IMR-90 (cell line): ENCODE results near the gene MIEF1. TPM values are rescaled to one million over a fixed set of nuclear protein-coding genes. Genes with fewer than 3 reads are reported as not detected.

ENCODE experiments used
- ATAC-seq: fragments of 200-7000 bp; cut with Tn5 transposase; 2 replicates; pipeline ENCODE4 v1.9.1; 2020; ENCODE audit warnings: low read depth, mild to moderate bottlenecking, moderate library complexity
- BruUV-seq: library from RNA; stranded (reverse); fragments of 400-500 nt; replicated peaks from 2 replicates; lab custom pipeline; 2021; lab: Mats Ljungman, UMichigan
- CTCF ChIA-PET: fragments of 300-600 bp; formaldehyde crosslinking; extraction: SDS; loops from one replicate; lab custom pipeline; 2021; ENCODE audit warnings: antibody characterized with exemption; lab: Yijun Ruan, JAX
- POLR2A ChIA-PET: fragments of 300-600 bp; sonication (Branson Sonifier 250); formaldehyde crosslinking; loops from one replicate; lab custom pipeline; 2022; ENCODE audit warnings: antibody characterized with exemption; ENCODE audit not compliant: unreplicated experiment; lab: Charles Lee
- DNase-seq: peaks from one replicate; pipeline ENCODE4 v3.0.0; 2013
- H2AFZ ChIP-seq: replicated peaks from 2 replicates; pipeline ENCODE3; 2013; ENCODE audit warnings: low read length, mild to moderate bottlenecking; ENCODE audit not compliant: poor library complexity
- H2AK5ac ChIP-seq: 2 replicates; pipeline ENCODE4 v1.6.1; 2013; ENCODE audit warnings: low read depth, low read length, inconsistent platforms
- H2AK9ac ChIP-seq: replicated peaks from 2 replicates; pipeline ENCODE3; 2013; ENCODE audit warnings: mild to moderate bottlenecking, low read depth, low read length, moderate library complexity; ENCODE audit not compliant: poor library complexity
- H2BK120ac ChIP-seq: 2 replicates; pipeline ENCODE4 v1.6.1; 2013; ENCODE audit warnings: low read depth, low read length, inconsistent platforms
- H2BK15ac ChIP-seq: 3 replicates; pipeline ENCODE4 v1.6.1; 2013; ENCODE audit warnings: low read depth, low read length, inconsistent platforms
- H2BK20ac ChIP-seq: 2 replicates; pipeline ENCODE4 v1.6.1; 2013; ENCODE audit warnings: low read depth, mild to moderate bottlenecking, inconsistent platforms, low read length, moderate library complexity
- H2BK5ac ChIP-seq: 2 replicates; pipeline ENCODE4 v1.6.1; 2013; ENCODE audit warnings: mild to moderate bottlenecking, low read depth, low read length, inconsistent platforms; ENCODE audit not compliant: poor library complexity, severe bottlenecking
- H3K14ac ChIP-seq: replicated peaks from 2 replicates; pipeline ENCODE4 v1.6.1; 2013; ENCODE audit warnings: low read depth, low read length, inconsistent platforms
- H3K18ac ChIP-seq: 2 replicates; pipeline ENCODE4 v1.6.1; 2013; ENCODE audit warnings: low read depth, low read length, control low read depth
- H3K23ac ChIP-seq: 2 replicates; pipeline ENCODE4 v1.6.1; 2013; ENCODE audit warnings: low read depth, low read length, inconsistent platforms
- H3K27ac ChIP-seq: 2 replicates; pipeline ENCODE4 v1.5.1; 2013; ENCODE audit warnings: mild to moderate bottlenecking, control low read depth, low read length; ENCODE audit not compliant: insufficient read depth
- H3K27me3 ChIP-seq: 2 replicates; pipeline ENCODE4 v1.6.1; 2013; ENCODE audit warnings: low read length; ENCODE audit not compliant: control insufficient read depth, insufficient read depth
- H3K36me3 ChIP-seq: 2 replicates; pipeline ENCODE4 v1.6.1; 2013; ENCODE audit warnings: low read length, mixed read lengths; ENCODE audit not compliant: control insufficient read depth, insufficient read depth
- H3K4ac ChIP-seq: 2 replicates; pipeline ENCODE4 v1.6.1; 2013; ENCODE audit warnings: low read depth, low read length, inconsistent platforms
- H3K4me1 ChIP-seq: 2 replicates; pipeline ENCODE4 v1.6.1; 2013; ENCODE audit warnings: low read length, mixed read lengths; ENCODE audit not compliant: control insufficient read depth, insufficient read depth
- H3K4me2 ChIP-seq: 2 replicates; pipeline ENCODE4 v1.6.1; 2013; ENCODE audit warnings: low read depth, mild to moderate bottlenecking, control low read depth, low read length, moderate library complexity
- H3K4me3 ChIP-seq: 2 replicates; pipeline ENCODE4 v1.5.1; 2013; ENCODE audit warnings: low read depth, mild to moderate bottlenecking, control low read depth, low read length, moderate library complexity; ENCODE audit not compliant: insufficient read depth
- H3K56ac ChIP-seq: 2 replicates; pipeline ENCODE4 v1.6.1; 2013; ENCODE audit warnings: low read length, inconsistent platforms; ENCODE audit not compliant: insufficient read depth; ENCODE audit errors: extremely low read depth
- H3K79me1 ChIP-seq, 2 experiments: 2 replicates each; pipeline ENCODE4 v1.6.1; 2013; ENCODE audit warnings: low read length in 2 of 2, inconsistent platforms in 1 of 2, low read depth in 1 of 2
- H3K9ac ChIP-seq: 2 replicates; pipeline ENCODE4 v1.6.1; 2013; ENCODE audit warnings: low read depth, low read length, control low read depth
- H3K9me1 ChIP-seq: 2 replicates; pipeline ENCODE4 v1.6.1; 2013; ENCODE audit warnings: low read length, inconsistent platforms; ENCODE audit not compliant: insufficient read depth
- H3K9me3 ChIP-seq: 2 replicates; pipeline ENCODE4 v1.6.1; 2013; ENCODE audit warnings: low read length; ENCODE audit not compliant: control insufficient read depth, insufficient read depth
- H4K20me1 ChIP-seq: 2 replicates; pipeline ENCODE4 v1.6.1; 2013; ENCODE audit warnings: low read length, inconsistent platforms; ENCODE audit not compliant: insufficient read depth
- H4K5ac ChIP-seq: 2 replicates; pipeline ENCODE4 v1.6.1; 2013; ENCODE audit warnings: mild to moderate bottlenecking, low read depth, low read length, control low read depth
- H4K8ac ChIP-seq, 2 experiments: 2 replicates each; pipeline ENCODE4 v1.6.1; 2013; ENCODE audit warnings: low read depth in 2 of 2, low read length in 2 of 2, control low read depth in 1 of 2, inconsistent platforms in 1 of 2
- H4K91ac ChIP-seq: 2 replicates; pipeline ENCODE4 v1.6.1; 2013; ENCODE audit warnings: low read depth, low read length, inconsistent platforms; ENCODE audit not compliant: insufficient read depth
- BHLHE40 ChIP-seq: fragments of 150-350 bp; IDR thresholded peaks from 2 replicates; pipeline ENCODE4 v1.6.1; 2016; ENCODE audit warnings: mild to moderate bottlenecking, low read depth, low read length
- CEBPB ChIP-seq: IDR thresholded peaks from 2 replicates; pipeline ENCODE4 v1.6.1; 2012; ENCODE audit warnings: low read depth, low read length, improper control_type of control experiment
- CHD1 ChIP-seq: IDR thresholded peaks from 2 replicates; pipeline ENCODE4 v1.6.1; 2012; ENCODE audit warnings: low read depth, low read length, improper control_type of control experiment
- ELK1 ChIP-seq: fragments of 150-350 bp; IDR thresholded peaks from 2 replicates; pipeline ENCODE4 v1.6.1; 2016; ENCODE audit warnings: low read depth, mild to moderate bottlenecking, low read length, moderate library complexity, borderline replicate concordance
- FOS ChIP-seq: fragments of 150-350 bp; IDR thresholded peaks from 2 replicates; pipeline ENCODE4 v1.6.1; 2016; ENCODE audit warnings: low read depth, low read length
- MAFK ChIP-seq: IDR thresholded peaks from 2 replicates; pipeline ENCODE4 v1.6.1; 2012; ENCODE audit warnings: low read depth, low read length, improper control_type of control experiment
- MAZ ChIP-seq: IDR thresholded peaks from 2 replicates; pipeline ENCODE4 v1.6.1; 2012; ENCODE audit warnings: low read depth, mild to moderate bottlenecking, low read length, improper control_type of control experiment, moderate library complexity, borderline replicate concordance
- NFE2L2 ChIP-seq: fragments of 150-350 bp; IDR thresholded peaks from 2 replicates; pipeline ENCODE4 v1.6.1; 2016; ENCODE audit warnings: low read depth, mild to moderate bottlenecking, low read length
- POLR2A ChIP-seq: IDR thresholded peaks from 2 replicates; pipeline ENCODE4 v1.6.1; 2012; ENCODE audit warnings: mild to moderate bottlenecking, low read depth, low read length
- RAD21 ChIP-seq: IDR thresholded peaks from 2 replicates; pipeline ENCODE4 v1.6.1; 2012; ENCODE audit warnings: low read length, improper control_type of control experiment
- RCOR1 ChIP-seq: IDR thresholded peaks from 2 replicates; pipeline ENCODE4 v1.6.1; 2012; ENCODE audit warnings: mild to moderate bottlenecking, low read length, improper control_type of control experiment; ENCODE audit not compliant: insufficient replicate concordance
- RFX5 ChIP-seq: IDR thresholded peaks from 2 replicates; pipeline ENCODE4 v1.8.0; 2012; ENCODE audit warnings: low read depth, mild to moderate bottlenecking, low read length, moderate library complexity
- SMC3 ChIP-seq: fragments of 150-350 bp; IDR thresholded peaks from 2 replicates; pipeline ENCODE4 v1.6.1; 2016; ENCODE audit warnings: low read depth, mild to moderate bottlenecking, antibody characterized with exemption, low read length, moderate library complexity
- USF2 ChIP-seq: fragments of 150-350 bp; IDR thresholded peaks from 2 replicates; pipeline ENCODE4 v1.6.1; 2017; ENCODE audit warnings: mild to moderate bottlenecking, antibody characterized with exemption, low read length, low read depth
- WGBS, 2 experiments: methylation state at CpG; one replicate each; pipeline versions ENCODE4 v1.1.5 to v1.1.7; 2013; ENCODE audit warnings: missing lambda C conversion rate in 2 of 2; ENCODE audit not compliant: insufficient read length in 1 of 2; ENCODE audit errors: extremely low coverage in 2 of 2; 5-methylcytosine and 5-hydroxymethylcytosine counted together
- dilution Hi-C: fragments of 300-500 bp; cut with HindIII; formaldehyde crosslinking; loops from one replicate; pipeline ENCODE4 v1.14.3; 2018; ENCODE audit warnings: low sequenced_read_pairs; ENCODE audit not compliant: unreplicated experiment
- in situ Hi-C: fragments of 300-500 bp; cut with MboI; formaldehyde crosslinking; loops from 3 replicates; pipeline ENCODE4 v1.14.3; 2019; ENCODE audit warnings: low sequenced_read_pairs, inconsistent platforms, mixed read lengths
- intact Hi-C: fragments of 100-400 bp; cut with micrococcal nuclease; formaldehyde crosslinking; loops from 2 replicates; pipeline ENCODE4 v1.10.0; 2022
- polyA plus RNA-seq, 3 experiments: library from polyadenylated mRNA; depleted of rRNA; stranded (reverse); fragments of >200 nt; gene quantifications; 2 replicates each; pipeline ENCODE4 v1.2.3, GENCODE V29; 2012; ENCODE audit warnings: low replicate concordance in 1 of 3
- total RNA-seq: library from RNA; depleted of rRNA; stranded (reverse); fragments of >200 nt; gene quantifications from 2 replicates; pipeline ENCODE4 v1.2.3, GENCODE V29; 2012
- TF ChIP-seq, protein P1 (sequence below): conservative IDR thresholded peaks from 2 replicates; pipeline ENCODE4 v1.5.1; 2012; ENCODE audit warnings: mild to moderate bottlenecking, low read depth, low read length, improper control_type of control experiment

MIEF1 gene
- total and polyA plus RNA-seq, 2 of the 4 experiments (the other 2 are of a cell fraction): 9.7 to 16.9 TPM

DNA sequence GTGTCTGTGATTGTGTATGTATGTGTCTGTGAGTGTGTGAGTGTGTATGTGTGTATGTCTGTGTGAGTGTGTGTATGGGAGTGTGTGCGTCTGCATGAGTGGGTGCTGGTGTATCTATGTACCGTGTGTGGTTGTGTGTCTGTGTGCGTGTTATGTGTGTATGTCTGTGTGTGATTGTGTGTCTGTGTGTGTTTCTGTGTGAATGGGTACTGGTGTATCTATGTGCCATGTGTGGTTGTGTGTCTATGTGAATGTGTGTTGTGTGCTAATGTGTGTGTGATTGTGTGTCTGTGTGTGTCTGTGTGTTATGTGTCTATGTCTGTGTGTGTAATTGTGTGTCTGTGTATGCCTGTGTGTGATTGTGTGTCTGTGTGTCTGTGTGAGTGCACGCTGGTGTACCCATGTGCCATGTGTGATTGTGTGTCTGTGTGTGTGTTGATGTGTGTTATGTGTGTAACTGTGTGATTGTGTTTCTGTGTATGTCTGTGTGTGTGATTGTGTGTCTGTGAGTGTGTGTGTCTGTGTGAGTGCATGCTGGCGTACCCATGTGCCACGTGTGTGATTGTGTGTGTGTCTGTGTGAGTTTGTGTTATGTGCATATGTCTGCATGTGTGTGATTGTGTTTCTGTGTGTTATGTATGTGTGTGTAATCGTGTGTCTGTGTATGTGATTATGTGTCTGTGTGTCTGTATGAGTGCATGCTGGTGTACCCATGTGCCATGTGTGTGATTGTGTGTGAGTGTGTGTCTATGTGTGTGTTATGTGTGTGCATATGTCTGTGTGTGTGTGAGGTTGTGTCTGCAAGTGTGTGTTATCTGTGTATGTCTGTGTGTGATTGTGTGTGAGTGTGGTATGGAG, 61.7 kb downstream of the MIEF1 start:
- Histone ChIP-seq H2BK120ac (no peak overlapping the region), H3K9ac (no peak overlapping the region), H3K14ac (no peak overlapping the region), H3K4ac (no peak overlapping the region), H3K4me1 (peaks cover 2% of the 10 kb centered on the region; the same call in 1 of the 2 replicates), H3K56ac (no peak overlapping the region), H2BK20ac (no peak overlapping the region), H3K18ac (no peak overlapping the region), H3K9me3 (no peaks in the 10 kb centered on the region), H3K4me3 (no peak overlapping the region), H3K9me1 (peaks cover 9% of the 10 kb centered on the region), H4K8ac (no peak overlapping the region), H2BK5ac (peak overlapping the region; percentile 67), H4K5ac (no peak overlapping the region), H3K27me3 (peaks cover 41% of the 10 kb centered on the region), H3K36me3 (no peaks in the 10 kb centered on the region), H4K20me1 (no peaks in the 10 kb centered on the region), H2AFZ (peak overlapping the region; percentile 26), H3K4me2 (no peak overlapping the region), H2AK5ac (no peak overlapping the region), H4K91ac (no peak overlapping the region), H3K27ac (no peak overlapping the region), H2BK15ac (no peak overlapping the region), H3K79me1 (no peaks in the 10 kb centered on the region), H2AK9ac (no peak overlapping the region), H3K23ac (no peak overlapping the region)
- CTCF ChIA-PET: no interaction called here
- no peak for DNase-seq
- intact Hi-C loops: no loop called here
- in situ Hi-C loops: no loop called here
- no peak for ATAC-seq
- no TSS peak for BruUV-seq
- WGBS, 2 experiments: 57% methylated on average over 6 of the region's 7 CpGs; no CpG with 5 or more reads in 1 of the 2 experiments
- POLR2A ChIA-PET: no interaction called here
- dilution Hi-C loops: no loop called here
- TF ChIP-seq MAZ (no peak), NFE2L2 (no peak), SMC3 (no peak), RCOR1 (no peak), ELK1 (no peak), CHD1 (no peak), POLR2A (no peak), FOS (no peak), USF2 (no peak), MAFK (no peak), RFX5 (no peak), CEBPB (no peak), BHLHE40 (no peak), RAD21 (no peak)
- TF ChIP-seq, protein P1, sequence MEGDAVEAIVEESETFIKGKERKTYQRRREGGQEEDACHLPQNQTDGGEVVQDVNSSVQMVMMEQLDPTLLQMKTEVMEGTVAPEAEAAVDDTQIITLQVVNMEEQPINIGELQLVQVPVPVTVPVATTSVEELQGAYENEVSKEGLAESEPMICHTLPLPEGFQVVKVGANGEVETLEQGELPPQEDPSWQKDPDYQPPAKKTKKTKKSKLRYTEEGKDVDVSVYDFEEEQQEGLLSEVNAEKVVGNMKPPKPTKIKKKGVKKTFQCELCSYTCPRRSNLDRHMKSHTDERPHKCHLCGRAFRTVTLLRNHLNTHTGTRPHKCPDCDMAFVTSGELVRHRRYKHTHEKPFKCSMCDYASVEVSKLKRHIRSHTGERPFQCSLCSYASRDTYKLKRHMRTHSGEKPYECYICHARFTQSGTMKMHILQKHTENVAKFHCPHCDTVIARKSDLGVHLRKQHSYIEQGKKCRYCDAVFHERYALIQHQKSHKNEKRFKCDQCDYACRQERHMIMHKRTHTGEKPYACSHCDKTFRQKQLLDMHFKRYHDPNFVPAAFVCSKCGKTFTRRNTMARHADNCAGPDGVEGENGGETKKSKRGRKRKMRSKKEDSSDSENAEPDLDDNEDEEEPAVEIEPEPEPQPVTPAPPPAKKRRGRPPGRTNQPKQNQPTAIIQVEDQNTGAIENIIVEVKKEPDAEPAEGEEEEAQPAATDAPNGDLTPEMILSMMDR: no peak
